Fibroblast of skin of right biceps (primary cell): ENCODE data around the gene TACC2.
A peak's percentile ranks its signal among the peaks of the same experiment; 100 is the strongest.

Experiments used
- DNase-seq: peaks from one replicate; pipeline ENCODE4 v3.0.0-alpha.2; 2013

Gene TACC2

GRCh38 chr10:122126763-122127659 lies 138.0 kb downstream of the TACC2 start:
- DNase-seq = peak; percentile 87

GRCh38 chr10:122127943-122128342 lies 139.0 kb downstream of the TACC2 start:
- no peak for DNase-seq

GRCh38 chr10:122128357-122128756 lies 139.4 kb downstream of the TACC2 start:
- peak; percentile 27 for DNase-seq

GRCh38 chr10:122130474-122131110 lies 141.6 kb downstream of the TACC2 start:
- no peak for DNase-seq

- no peak for DNase-seq
Measured at GRCh38 chr10:122132331-122132755, 143.4 kb downstream of the TACC2 start.

- DNase-seq = no peak
Measured at GRCh38 chr10:122132882-122133565, 144.1 kb downstream of the TACC2 start.

- DNase-seq = no peak
Measured at GRCh38 chr10:122135251-122136025, 146.5 kb downstream of the TACC2 start.

- DNase-seq = no peak
Measured at GRCh38 chr10:122138831-122139625, 150.1 kb downstream of the TACC2 start.

- no peak for DNase-seq
Measured at GRCh38 chr10:122139627-122140170, 150.7 kb downstream of the TACC2 start.

GRCh38 chr10:122140461-122140902 lies 151.5 kb downstream of the TACC2 start:
- DNase-seq = peak; percentile 33

- peak; percentile 86 for DNase-seq
Measured at GRCh38 chr10:122140941-122141623, 152.1 kb downstream of the TACC2 start.

GRCh38 chr10:122141821-122142640 lies 153.1 kb downstream of the TACC2 start:
- peak; percentile 50 for DNase-seq

GRCh38 chr10:122142641-122143237 lies 153.8 kb downstream of the TACC2 start:
- no peak for DNase-seq

- no peak for DNase-seq
Measured at GRCh38 chr10:122143238-122143841, 154.4 kb downstream of the TACC2 start.

- DNase-seq = no peak
Measured at GRCh38 chr10:122144199-122144598, 155.2 kb downstream of the TACC2 start.

- no peak for DNase-seq
Measured at GRCh38 chr10:122145113-122145512, 156.2 kb downstream of the TACC2 start.

- DNase-seq = no peak
Measured at GRCh38 chr10:122147663-122148062, 158.7 kb downstream of the TACC2 start.

- DNase-seq = peak; percentile 38
Measured at GRCh38 chr10:122148876-122149560, 160.1 kb downstream of the TACC2 start.
